VCaP (cell line): ENCODE data around the gene IL11RA.

Experiments
- H3K27ac ChIP-seq: fragments of 450-650 bp; 2 replicates; pipeline ENCODE4 v1.5.1; 2017
- CTCF ChIP-seq: fragments of 450-650 bp; conservative IDR thresholded peaks from 2 replicates; pipeline ENCODE4 v1.5.1; 2017; ENCODE audit warnings: mild to moderate bottlenecking, moderate library complexity

The IL11RA gene

DNA sequence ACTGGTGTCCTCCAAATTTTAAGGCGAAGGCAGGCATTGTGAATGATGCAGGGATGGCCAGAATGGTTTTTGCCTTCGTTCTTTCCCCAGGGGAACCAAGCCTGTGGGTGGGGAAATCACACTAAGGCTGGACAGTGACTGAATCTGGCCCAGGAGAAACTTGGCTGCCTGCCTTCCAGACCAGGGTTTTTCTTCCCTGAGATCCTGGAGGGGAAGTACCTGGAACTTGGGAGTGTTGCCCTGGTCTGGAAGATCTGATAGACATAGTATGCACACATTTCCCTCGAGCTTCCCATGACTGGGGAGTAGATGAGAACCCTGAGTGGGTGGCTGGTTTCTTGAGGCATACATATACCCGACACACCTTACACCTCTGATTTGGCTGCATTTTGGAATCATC, 664 bp upstream of the IL11RA start:
- no peak for TF ChIP-seq CTCF
- H3K27ac ChIP-seq, result peak overlapping the region; percentile 76

GRCh38 chr9:34652602-34653000, 616 bp downstream of the IL11RA start:
- TF ChIP-seq CTCF, result no peak
- H3K27ac ChIP-seq, result peak overlapping the region; percentile 76

DNA sequence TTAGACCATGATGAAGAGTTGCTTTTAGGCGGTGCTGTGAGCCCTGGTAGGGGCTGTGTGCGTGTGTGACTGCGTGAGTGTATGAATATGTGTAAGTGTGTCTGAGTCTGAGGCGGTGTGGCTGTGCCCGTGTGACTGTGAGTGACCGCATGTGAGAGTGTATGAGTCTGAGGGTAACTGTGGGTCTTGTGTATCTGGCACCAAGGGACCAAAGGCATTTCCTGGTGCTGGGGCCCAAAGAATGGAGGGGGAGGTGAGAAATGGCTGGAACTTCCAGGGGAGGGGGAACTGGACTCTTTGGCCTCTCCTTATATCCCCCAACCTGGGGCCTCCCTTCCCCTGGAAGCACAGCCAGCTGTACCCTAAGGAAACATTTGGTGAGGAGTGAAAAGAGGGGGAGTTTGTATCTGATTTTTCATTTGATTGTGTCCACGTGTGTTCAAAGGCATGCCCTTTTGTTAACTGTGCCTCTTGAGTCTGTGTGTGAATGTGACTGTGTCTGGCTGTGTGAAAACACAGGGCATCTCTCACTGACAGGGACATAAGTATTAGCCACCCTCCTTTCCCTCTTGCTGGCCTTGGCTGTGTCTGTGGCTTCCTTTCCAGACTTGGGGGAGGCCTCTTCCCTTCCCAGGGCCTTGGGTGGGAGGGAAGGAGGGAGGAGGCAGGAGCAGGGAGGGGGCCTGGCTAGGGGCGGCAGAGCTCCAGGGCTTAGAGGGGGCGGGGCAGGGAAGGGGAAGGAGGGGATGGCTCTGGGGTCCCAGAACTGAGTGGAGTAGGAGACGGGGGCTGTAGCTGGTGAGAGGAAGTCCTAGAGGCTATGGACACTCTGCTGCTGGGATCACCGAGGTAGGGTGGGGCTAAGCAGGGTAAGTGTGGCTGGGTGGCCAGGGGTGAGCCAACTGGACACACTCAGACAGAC, 1.4 kb downstream of the IL11RA start:
- peak overlapping the region; percentile 76; the same call in 1 of the 2 replicates for H3K27ac ChIP-seq
- no peak for TF ChIP-seq CTCF

DNA sequence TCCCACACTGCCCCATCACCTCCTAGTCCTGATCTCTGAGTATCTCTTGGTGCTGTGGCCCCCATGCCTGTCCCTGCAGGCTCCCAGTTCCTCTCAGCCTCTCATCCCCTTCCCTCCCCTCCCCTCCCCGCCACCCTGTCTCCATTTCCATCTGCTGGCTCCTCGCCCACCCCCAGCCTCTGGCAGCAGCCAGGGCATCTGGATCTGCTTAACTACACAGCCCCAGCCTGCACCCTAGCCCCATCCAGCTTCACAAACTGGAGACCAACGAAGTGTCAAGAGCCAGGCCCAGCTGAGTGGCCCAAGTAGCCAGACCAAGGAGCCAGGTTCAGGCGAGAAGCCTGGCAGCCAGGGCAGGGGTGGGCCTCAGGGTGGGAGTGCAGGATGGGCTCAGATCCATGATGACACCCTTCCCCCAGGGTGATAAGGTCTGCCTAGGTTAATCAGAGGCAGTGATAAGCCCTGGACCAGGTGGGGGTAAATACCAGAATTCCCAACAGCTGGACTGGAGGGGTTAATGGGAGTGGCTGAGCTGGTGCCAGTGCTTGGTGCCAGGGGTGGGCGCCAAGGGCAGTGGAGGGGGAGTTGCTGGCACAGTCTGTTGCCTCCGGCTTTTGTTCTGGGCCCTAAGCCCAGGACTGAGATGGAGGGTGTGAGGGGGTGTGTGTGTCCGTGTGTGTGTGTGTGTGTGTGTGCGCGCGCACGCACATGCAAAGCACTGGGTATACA, 2.5 kb downstream of the IL11RA start:
- no peak for TF ChIP-seq CTCF
- H3K27ac ChIP-seq, result no peak overlapping the region

DNA sequence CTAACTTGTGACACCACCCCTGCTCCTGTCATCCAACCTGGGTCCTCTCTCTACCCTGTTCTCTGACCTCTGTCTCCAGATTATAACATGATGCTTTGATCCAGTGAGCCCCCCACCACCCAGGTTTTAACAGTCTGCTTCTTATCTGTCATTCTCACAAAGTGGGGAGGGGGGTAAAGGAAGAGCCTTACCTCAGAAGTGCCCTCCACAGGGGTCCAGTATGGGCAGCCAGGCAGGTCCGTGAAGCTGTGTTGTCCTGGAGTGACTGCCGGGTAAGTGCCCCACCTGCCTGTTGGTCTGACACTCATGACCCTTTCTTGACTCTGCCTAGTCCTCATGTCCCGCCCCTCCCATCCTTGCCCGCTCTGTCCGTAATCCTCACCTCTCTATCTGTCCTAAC, 3.4 kb downstream of the IL11RA start:
- H3K27ac ChIP-seq, result no peak overlapping the region
- no peak for TF ChIP-seq CTCF

GRCh38 chr9:34656992-34657391, 5.0 kb downstream of the IL11RA start:
- TF ChIP-seq CTCF, result no peak
- no peak overlapping the region for H3K27ac ChIP-seq

DNA sequence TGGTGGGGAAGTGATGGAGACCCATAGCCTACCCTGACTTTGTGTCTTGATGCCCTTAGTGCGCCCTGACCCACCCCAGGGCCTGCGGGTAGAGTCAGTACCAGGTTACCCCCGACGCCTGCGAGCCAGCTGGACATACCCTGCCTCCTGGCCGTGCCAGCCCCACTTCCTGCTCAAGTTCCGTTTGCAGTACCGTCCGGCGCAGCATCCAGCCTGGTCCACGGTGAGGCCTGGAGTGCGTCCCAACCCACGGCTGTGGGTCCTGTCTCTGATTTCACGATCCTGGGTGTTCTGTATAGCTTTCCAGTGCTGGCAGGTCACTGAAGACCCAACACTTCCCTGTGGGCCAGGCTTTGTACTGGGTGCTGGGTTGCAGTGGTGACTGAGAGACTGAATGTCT, 6.5 kb downstream of the IL11RA start:
- no peak for TF ChIP-seq CTCF
- H3K27ac ChIP-seq, result no peak overlapping the region
